Adrenal gland (tissue), 5 donors: ENCODE results near the gene IFRD2.

Experiments
- CTCF ChIP-seq, 6 experiments: fragments of 450-650 bp in 4 of 6; fragments of 200-600 bp in 2 of 6; sonication (generic) in 1 of 6; IDR thresholded peaks; 1 replicate in 5 of 6; 2 replicates in 1 of 6; pipeline versions ENCODE4 v1.5.1 to v1.8.0; 2016 to 2021; ENCODE audit warnings: antibody characterized with exemption in 6 of 6, mild to moderate bottlenecking in 2 of 6, moderate library complexity in 1 of 6
- POLR2A ChIP-seq, 2 donors: fragments of 450-650 bp; IDR thresholded peaks; one replicate each; pipeline ENCODE4 v1.6.1; 2017; ENCODE audit warnings: antibody characterized with exemption in 2 of 2, mild to moderate bottlenecking in 2 of 2, moderate library complexity in 1 of 2
- donor health status: DM: no; HTN: no; CAD: no.

- no peak for TF ChIP-seq POLR2A (IDR thresholded peaks at IDR 0.05)
- TF ChIP-seq CTCF (IDR thresholded peaks at IDR 0.05), result no peak
Measured at GRCh38 chr3:50239649-50240048, 52.6 kb downstream of the IFRD2 start.
